GM10266 (cell line): ENCODE results near the gene CDH5.

Experiments used
- DNase-seq: peaks from one replicate; pipeline ENCODE4 v3.0.0; 2012; ENCODE audit errors: extremely low spot score
- TF ChIP-seq, protein P1 (sequence below): IDR thresholded peaks from 2 replicates; pipeline ENCODE4 v1.5.1; 2012; ENCODE audit warnings: mild to moderate bottlenecking, low read depth; ENCODE audit not compliant: control insufficient read depth, insufficient read depth; ENCODE audit errors: missing control alignments

Gene CDH5

DNA sequence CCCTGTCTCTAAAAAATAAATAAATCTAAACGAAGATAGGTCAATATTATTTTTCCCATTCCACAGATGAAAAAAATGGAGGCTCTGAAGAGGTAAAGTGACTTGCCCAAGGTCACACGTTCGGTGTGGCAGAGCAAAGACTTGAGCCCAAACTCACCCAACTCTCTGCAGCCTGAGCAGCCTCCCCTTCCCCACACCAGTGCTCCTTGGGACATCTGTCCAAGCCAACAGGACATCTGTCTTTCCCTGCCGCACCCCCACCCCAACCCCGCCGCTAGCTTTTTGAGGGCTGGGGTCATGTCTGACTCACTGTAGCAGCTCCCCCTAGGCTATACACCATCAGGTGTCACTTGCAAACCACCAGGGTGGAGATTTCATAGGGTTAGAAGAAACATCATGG, 55.4 kb downstream of the CDH5 start:
- TF ChIP-seq, protein P1, sequence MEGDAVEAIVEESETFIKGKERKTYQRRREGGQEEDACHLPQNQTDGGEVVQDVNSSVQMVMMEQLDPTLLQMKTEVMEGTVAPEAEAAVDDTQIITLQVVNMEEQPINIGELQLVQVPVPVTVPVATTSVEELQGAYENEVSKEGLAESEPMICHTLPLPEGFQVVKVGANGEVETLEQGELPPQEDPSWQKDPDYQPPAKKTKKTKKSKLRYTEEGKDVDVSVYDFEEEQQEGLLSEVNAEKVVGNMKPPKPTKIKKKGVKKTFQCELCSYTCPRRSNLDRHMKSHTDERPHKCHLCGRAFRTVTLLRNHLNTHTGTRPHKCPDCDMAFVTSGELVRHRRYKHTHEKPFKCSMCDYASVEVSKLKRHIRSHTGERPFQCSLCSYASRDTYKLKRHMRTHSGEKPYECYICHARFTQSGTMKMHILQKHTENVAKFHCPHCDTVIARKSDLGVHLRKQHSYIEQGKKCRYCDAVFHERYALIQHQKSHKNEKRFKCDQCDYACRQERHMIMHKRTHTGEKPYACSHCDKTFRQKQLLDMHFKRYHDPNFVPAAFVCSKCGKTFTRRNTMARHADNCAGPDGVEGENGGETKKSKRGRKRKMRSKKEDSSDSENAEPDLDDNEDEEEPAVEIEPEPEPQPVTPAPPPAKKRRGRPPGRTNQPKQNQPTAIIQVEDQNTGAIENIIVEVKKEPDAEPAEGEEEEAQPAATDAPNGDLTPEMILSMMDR = no peak
- DNase-seq = no peak

DNA sequence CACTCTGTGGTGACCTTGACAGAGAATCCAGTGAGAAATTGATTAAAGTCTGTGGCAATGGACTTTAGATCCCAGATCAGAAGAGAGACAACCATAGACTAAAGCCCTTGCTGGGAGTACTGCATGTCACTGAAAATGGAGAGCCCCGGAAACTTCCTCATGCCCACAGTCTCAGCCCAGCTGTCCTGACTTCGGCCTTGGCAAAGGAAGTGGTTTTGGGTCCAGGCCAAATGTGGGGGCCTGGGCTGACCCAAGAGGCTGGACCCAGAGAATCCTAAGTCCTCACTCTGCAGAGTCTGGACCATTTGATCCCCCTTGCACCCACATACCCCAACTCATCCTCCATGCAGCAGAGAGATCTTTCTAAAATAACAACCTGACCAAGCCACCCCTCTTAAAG, 55.9 kb downstream of the CDH5 start:
- TF ChIP-seq, protein P1 = no peak
- no peak for DNase-seq

DNA sequence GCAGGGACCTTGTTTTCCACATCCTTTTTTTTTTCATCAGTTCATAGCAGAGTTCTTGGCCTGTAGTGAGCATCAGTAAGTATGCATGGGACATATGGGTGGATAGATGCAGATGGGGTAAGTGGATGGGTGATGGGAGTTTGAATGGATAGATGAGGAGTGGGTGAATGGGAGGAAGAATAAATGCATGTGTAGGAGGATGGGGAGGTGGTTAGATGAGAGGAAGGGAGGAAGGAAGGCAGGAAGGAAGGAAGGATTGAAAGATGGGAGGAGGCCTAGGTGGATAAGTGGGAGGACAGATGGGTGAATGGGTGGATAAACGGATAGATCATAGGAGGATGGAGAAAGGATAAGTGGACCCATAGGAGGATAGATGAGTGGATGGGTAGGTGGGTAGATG, 56.7 kb downstream of the CDH5 start:
- TF ChIP-seq, protein P1 = no peak
- no peak for DNase-seq

DNA sequence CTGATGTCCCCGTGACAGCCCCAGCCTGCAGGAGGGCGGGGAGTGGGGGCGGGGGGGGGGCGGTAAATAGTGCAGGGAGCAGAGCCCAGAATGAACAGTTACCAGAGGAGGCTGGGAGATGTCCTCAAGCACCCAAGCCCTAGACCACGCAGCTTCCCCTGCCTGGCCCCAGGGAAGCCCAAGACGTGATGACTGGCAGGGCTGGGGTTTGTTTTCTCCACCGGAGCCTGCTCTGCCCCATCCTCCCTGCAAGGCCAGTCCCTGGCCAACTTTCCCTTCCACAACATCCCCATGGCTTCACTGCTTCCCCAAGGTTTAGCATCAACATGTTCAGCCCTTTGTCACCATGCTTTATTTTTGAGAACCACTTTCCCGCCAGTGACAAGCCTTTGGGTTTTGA, 59.2 kb downstream of the CDH5 start:
- DNase-seq = no peak

DNA sequence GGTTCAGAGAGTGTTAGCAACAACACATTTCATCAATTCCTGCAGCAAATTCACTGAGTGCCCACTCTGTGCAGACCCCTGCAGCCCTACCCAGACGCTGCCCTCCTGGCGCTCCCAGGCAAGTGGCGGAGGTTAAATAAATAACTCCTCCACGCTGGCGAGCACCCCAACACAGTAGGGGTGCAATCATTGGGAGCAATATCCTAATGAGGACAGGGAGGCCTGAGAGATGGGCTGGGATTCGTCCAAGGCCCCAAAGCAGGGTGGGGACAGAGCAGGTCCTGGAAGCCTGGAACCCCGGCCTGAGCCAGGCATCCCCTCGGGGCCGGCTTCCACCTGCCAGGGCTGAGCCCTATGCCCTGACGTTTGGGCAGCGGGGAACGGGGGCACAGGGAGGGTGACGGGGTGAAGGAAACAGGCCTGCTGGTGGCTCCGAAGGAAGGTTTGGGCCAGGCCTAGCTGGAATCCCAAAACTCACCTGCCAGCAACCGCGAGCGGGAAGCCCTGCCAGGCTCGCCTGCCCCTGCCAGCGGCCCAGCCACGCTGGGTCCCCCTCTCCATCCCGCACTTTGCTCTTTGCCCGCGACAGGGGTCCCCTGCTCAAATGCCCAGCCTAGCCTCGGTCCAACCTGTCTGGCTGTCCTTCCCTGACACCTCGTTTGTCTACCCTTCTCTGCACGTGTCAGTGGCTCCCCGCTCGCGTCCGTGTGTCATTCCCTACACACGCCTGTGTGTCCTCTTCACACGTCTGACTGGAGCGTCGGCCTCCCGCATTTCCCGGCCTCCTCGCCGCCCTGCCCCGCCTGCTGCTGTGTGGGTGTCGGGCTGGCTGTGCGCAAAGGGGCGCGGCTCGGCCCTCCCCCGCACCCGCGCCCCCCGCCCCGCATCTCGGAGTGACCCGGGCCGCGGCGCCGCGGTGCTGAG, 59.9 kb downstream of the CDH5 start:
- TF ChIP-seq, protein P1 = no peak

More for the DNA sequence above, 59.2 kb downstream of the CDH5 start:
- TF ChIP-seq, protein P1 = no peak

DNA sequence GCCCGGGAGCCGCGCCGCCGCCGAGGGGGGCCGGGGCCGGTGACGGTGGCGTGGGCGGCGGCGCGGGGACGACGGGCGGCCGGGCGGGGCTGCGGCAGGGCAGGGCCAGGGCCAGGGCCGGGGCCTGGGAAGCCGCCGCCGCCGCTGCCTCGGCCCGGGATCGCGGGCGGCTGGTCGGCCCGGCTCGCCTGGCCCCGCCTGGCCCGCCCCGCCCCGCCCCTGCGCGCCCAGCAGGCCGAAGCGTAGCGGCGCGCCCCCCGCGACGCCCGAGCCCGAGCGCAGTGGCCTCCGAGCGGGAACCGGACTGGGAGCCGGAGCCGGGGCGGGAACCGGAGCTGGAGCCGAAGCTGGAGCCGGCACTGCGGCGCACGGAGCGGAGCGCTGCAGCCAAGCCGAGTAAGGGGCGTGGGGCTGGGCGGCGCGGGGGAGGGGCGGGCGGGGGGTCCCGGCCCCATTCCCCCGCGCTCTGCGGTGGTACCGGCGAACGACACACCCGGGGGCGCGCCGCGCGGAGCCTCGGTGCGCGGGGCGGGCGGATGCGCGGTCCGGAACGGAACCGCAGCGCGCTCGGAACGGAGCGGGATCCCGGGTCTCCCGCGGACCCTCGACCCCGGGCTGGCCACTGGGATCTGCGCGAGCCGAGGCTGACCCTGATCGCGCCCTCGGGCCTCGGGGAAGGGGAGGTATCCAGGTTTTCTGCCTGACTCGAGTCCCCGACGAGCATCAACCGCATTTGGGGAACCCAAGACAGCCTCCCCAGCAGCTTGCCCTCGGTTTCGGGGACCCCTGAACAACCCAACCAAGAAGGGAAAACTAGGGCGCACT, 60.8 kb downstream of the CDH5 start, which contains the start of gene BEAN1:
Gene BEAN1 (plus strand): TSS at position 260 of the 825 bp plus-strand sequence. CDS start 10,382 bp downstream, outside the sequence.
- TF ChIP-seq, protein P1 = no peak
- no peak for DNase-seq

More for the DNA sequence above, 59.9 kb downstream of the CDH5 start:
- no peak for DNase-seq
